Measurements from ENCODE around the gene HMCN1.

Gene HMCN1

DNA sequence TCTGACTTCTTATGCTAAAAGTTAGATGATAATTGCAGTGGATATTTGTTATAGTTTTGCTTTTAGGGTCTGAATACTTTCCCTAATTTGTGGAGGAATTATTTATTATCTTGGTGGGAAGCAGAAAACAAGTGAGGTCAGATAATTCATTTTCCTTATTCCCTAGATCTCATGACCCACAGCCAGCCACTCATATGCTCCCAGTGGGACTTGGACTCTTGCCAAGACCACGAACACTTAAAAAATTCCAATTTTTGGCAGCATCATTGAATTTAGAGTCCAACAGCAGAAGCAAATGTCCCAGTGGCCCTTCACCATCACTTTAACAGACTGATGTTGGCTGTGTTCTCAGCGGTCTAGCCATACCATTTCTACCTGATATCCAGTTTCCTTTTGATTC, 204.2 kb downstream of the HMCN1 start:
- Histone ChIP-seq H3K27me3 (ENCODE audit: low read length) (no peaks in the 10 kb centered on the region), H3K36me3 (ENCODE audit: low read length) (no peaks in the 10 kb centered on the region), H3K9me3 (ENCODE audit: insufficient read depth, low read length) (no peaks in the 10 kb centered on the region), H3K9ac (ENCODE audit: low read length) (no peak overlapping the region), H4K20me1 (ENCODE audit: low read depth, low read length) (no peaks in the 10 kb centered on the region), H3K9me2 (replicated peaks; ENCODE audit: insufficient read depth, low read length) (no peaks in the 10 kb centered on the region), H2AFZ (ENCODE audit: low read depth, low read length, severe bottlenecking) (no peak overlapping the region), H3K79me2 (ENCODE audit: insufficient read depth, low read length) (no peaks in the 10 kb centered on the region), H3K4me3 (ENCODE audit: insufficient read depth, low read length, poor library complexity, severe bottlenecking) (no peak overlapping the region), H3K4me2 (ENCODE audit: low read depth, low read length, poor library complexity, severe bottlenecking) (no peak overlapping the region), H3F3A (ENCODE audit: insufficient read depth) (no peaks in the 10 kb centered on the region), H3K27ac (ENCODE audit: low read depth, low read length) (no peak overlapping the region)
- TF ChIP-seq, protein P1, sequence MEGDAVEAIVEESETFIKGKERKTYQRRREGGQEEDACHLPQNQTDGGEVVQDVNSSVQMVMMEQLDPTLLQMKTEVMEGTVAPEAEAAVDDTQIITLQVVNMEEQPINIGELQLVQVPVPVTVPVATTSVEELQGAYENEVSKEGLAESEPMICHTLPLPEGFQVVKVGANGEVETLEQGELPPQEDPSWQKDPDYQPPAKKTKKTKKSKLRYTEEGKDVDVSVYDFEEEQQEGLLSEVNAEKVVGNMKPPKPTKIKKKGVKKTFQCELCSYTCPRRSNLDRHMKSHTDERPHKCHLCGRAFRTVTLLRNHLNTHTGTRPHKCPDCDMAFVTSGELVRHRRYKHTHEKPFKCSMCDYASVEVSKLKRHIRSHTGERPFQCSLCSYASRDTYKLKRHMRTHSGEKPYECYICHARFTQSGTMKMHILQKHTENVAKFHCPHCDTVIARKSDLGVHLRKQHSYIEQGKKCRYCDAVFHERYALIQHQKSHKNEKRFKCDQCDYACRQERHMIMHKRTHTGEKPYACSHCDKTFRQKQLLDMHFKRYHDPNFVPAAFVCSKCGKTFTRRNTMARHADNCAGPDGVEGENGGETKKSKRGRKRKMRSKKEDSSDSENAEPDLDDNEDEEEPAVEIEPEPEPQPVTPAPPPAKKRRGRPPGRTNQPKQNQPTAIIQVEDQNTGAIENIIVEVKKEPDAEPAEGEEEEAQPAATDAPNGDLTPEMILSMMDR (IDR thresholded peaks at IDR 0.05; ENCODE audit: insufficient read depth, low read length, poor library complexity, severe bottlenecking), result no peak
- TF ChIP-seq EZH2phosphoT487 (conservative IDR thresholded peaks at IDR 0.05; ENCODE audit: low read length), result no peak

DNA sequence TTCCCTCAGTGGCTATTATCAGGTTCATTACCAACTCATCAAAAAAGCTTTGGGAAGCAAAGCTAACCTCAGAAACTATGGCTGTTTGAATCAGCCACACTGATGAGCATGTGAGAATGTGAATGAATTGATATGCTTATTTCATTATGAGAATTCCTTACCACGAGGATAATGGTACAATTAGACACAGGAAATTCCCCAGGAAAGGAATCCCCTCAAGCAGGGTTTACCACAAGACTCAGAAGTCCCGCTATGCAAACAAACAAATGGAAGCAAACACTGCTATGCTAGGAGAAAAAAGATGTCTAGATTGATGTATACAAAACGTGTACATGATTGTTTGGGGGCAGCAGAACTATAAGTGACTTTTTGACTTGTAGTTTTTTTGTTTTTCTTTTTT, 205.0 kb downstream of the HMCN1 start:
- Histone ChIP-seq H3K27me3 (ENCODE audit: low read length) (no peaks in the 10 kb centered on the region), H3K9me2 (replicated peaks; ENCODE audit: insufficient read depth, low read length) (no peaks in the 10 kb centered on the region), H3K4me2 (ENCODE audit: low read depth, low read length, poor library complexity, severe bottlenecking) (no peak overlapping the region), H3K9ac (ENCODE audit: low read length) (no peak overlapping the region), H3K9me3 (ENCODE audit: insufficient read depth, low read length) (no peaks in the 10 kb centered on the region), H3K36me3 (ENCODE audit: low read length) (no peaks in the 10 kb centered on the region), H3K79me2 (ENCODE audit: insufficient read depth, low read length) (no peaks in the 10 kb centered on the region), H3K27ac (ENCODE audit: low read depth, low read length) (no peak overlapping the region), H4K20me1 (ENCODE audit: low read depth, low read length) (no peaks in the 10 kb centered on the region), H3K4me3 (ENCODE audit: insufficient read depth, low read length, poor library complexity, severe bottlenecking) (no peak overlapping the region), H3F3A (ENCODE audit: insufficient read depth) (no peaks in the 10 kb centered on the region), H2AFZ (ENCODE audit: low read depth, low read length, severe bottlenecking) (no peak overlapping the region)
- TF ChIP-seq, protein P1 (IDR thresholded peaks at IDR 0.05; ENCODE audit: insufficient read depth, low read length, poor library complexity, severe bottlenecking), result no peak
- no peak for TF ChIP-seq EZH2phosphoT487 (conservative IDR thresholded peaks at IDR 0.05; ENCODE audit: low read length)

DNA sequence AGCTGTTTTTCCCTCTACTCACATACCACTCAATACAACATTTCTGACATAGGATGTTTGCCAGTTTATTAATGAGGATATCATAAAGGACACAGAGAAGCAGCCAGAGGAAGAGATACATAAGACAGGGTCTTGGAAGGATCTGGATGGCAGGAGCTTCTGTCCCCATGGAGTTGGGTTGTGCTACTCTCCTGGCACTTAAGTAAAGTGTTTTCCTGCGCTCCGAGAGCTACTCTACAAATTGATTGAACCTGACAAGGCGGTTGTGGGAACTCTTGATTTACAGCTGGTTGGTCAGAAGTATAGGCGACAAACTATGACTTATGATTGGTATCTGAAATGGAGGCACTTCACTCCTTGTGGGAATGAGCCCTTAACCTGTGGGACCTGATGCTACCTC, 208.8 kb downstream of the HMCN1 start:
- Histone ChIP-seq H3K9me2 (replicated peaks; ENCODE audit: insufficient read depth, low read length) (no peaks in the 10 kb centered on the region), H3K9me3 (ENCODE audit: insufficient read depth, low read length) (no peaks in the 10 kb centered on the region), H3K79me2 (ENCODE audit: insufficient read depth, low read length) (no peaks in the 10 kb centered on the region), H3F3A (ENCODE audit: insufficient read depth) (no peaks in the 10 kb centered on the region), H3K27ac (ENCODE audit: low read depth, low read length) (no peak overlapping the region), H4K20me1 (ENCODE audit: low read depth, low read length) (no peaks in the 10 kb centered on the region), H3K4me3 (ENCODE audit: insufficient read depth, low read length, poor library complexity, severe bottlenecking) (no peak overlapping the region), H2AFZ (ENCODE audit: low read depth, low read length, severe bottlenecking) (no peak overlapping the region), H3K27me3 (ENCODE audit: low read length) (no peaks in the 10 kb centered on the region), H3K9ac (ENCODE audit: low read length) (no peak overlapping the region), H3K36me3 (ENCODE audit: low read length) (no peaks in the 10 kb centered on the region), H3K4me2 (ENCODE audit: low read depth, low read length, poor library complexity, severe bottlenecking) (no peak overlapping the region)
- TF ChIP-seq, protein P1 (IDR thresholded peaks at IDR 0.05; ENCODE audit: insufficient read depth, low read length, poor library complexity, severe bottlenecking), result no peak
- no peak for TF ChIP-seq EZH2phosphoT487 (conservative IDR thresholded peaks at IDR 0.05; ENCODE audit: low read length)
